Measurements from ENCODE around the gene AMY2A.
"Not testable (repeated sequence)": the region's sequence is repeated elsewhere in the genome, so short reads cannot be mapped to it uniquely, and the experiment has no call there.

GRCh38 chr1:103650305-103650704 is 33.1 kb downstream of the AMY2A start:
- not testable (repeated sequence) for TF ChIP-seq CTCF (conservative IDR thresholded peaks at IDR 0.05; ENCODE audit: low read length); EZH2phosphoT487 (IDR thresholded peaks at IDR 0.05; ENCODE audit: borderline replicate concordance, low read depth, low read length)

Measured in OCI-LY7 (cell line).